GM18498 (cell line): ENCODE results near the gene RBFA.

Experiments
- ATAC-seq: cut with Tn5 transposase; IDR thresholded peaks from one replicate; pipeline ENCODE4 v1.9.1; 2021; ENCODE audit warnings: mild to moderate bottlenecking, moderate library complexity; ENCODE audit not compliant: unreplicated experiment

The RBFA gene

GRCh38 chr18:80070825-80071224, 36.6 kb downstream of the RBFA start:
- ATAC-seq: no peak

GRCh38 chr18:80074183-80074582, 39.9 kb downstream of the RBFA start:
- ATAC-seq: no peak

- ATAC-seq: no peak
These were observed 40.5 kb downstream of the RBFA start for GRCh38 chr18:80074697-80075096.

- ATAC-seq: no peak
These were observed 41.7 kb downstream of the RBFA start for GRCh38 chr18:80075940-80076339.

- ATAC-seq: no peak
These were observed 42.1 kb downstream of the RBFA start for GRCh38 chr18:80076379-80076778.

GRCh38 chr18:80077873-80078272, 43.6 kb downstream of the RBFA start:
- ATAC-seq: no peak
